ENCODE results near the gene SEMA3D.

- no peak for TF ChIP-seq EP300 (IDR thresholded peaks at IDR 0.05)
- no peak for TF ChIP-seq CTCF (IDR thresholded peaks at IDR 0.05)
- TF ChIP-seq POLR2A (IDR thresholded peaks at IDR 0.05): no peak
Measured at GRCh38 chr7:85115006-85115405, 71.8 kb downstream of the SEMA3D start.

Data from sigmoid colon (tissue), 4 donors.